Measurements from ENCODE around the gene ZNF841. TPM values are rescaled to one million over a fixed set of nuclear protein-coding genes. Genes with fewer than 3 reads are reported as not detected.

ZNF841 gene
- total RNA-seq, 2 donors from 2014 or later = 10.4 to 12.1 TPM

Other genes with a start within 250 kb of the ZNF841 start
- gene ZNF577, start 207.8 kb downstream of the ZNF841 start, total RNA-seq = 1 to 10 TPM; 7.3 to 9.3 TPM
- 10 to 100 TPM in 1 of 2 donors, 1 to 10 TPM in 1; 8.0 to 10.8 TPM for gene ZNF649, start 190.7 kb downstream of the ZNF841 start, total RNA-seq
- gene ZNF613, start 168.3 kb downstream of the ZNF841 start, total RNA-seq = 1 to 10 TPM; 4.3 to 5.5 TPM
- 1 to 10 TPM; 7.2 to 7.5 TPM for gene ZNF350, start 108.9 kb downstream of the ZNF841 start, total RNA-seq
- gene ZNF615, start 87.6 kb downstream of the ZNF841 start, total RNA-seq = 10 to 100 TPM in 1 of 2 donors, 1 to 10 TPM in 1; 9.8 to 10.0 TPM
- 1 to 10 TPM; 6.8 to 9.4 TPM for gene ZNF614, start 67.4 kb downstream of the ZNF841 start, total RNA-seq
- 10 to 100 TPM in 1 of 2 donors, 1 to 10 TPM in 1; 8.5 to 10.7 TPM for gene ZNF432, start 46.9 kb downstream of the ZNF841 start, total RNA-seq
- gene ZNF616, start 44.2 kb upstream of the ZNF841 start, total RNA-seq = 1 to 10 TPM; 5.4 to 7.8 TPM
- gene ZNF836, start 75.9 kb upstream of the ZNF841 start, total RNA-seq = 10 to 100 TPM in 1 of 2 donors, 1 to 10 TPM in 1; 8.9 to 10.5 TPM
- gene PPP2R1A, start 94.3 kb upstream of the ZNF841 start, total RNA-seq = 100 to 1,000 TPM; 276 to 389 TPM
- 10 to 100 TPM; 12.5 to 14.1 TPM for gene ZNF766, start 173.8 kb upstream of the ZNF841 start, total RNA-seq
- gene ZNF480, start 201.4 kb upstream of the ZNF841 start, total RNA-seq = 10 to 100 TPM; 20.0 to 21.5 TPM
- 1 to 10 TPM; 1.3 to 2.4 TPM for gene ZNF610, start 240.5 kb upstream of the ZNF841 start, total RNA-seq